ENCODE results near the gene PLA2G15.
"Not testable (repeated sequence)": the region's sequence is repeated elsewhere in the genome, so short reads cannot be mapped to it uniquely, and the experiment has no call there.

PLA2G15 gene

DNA sequence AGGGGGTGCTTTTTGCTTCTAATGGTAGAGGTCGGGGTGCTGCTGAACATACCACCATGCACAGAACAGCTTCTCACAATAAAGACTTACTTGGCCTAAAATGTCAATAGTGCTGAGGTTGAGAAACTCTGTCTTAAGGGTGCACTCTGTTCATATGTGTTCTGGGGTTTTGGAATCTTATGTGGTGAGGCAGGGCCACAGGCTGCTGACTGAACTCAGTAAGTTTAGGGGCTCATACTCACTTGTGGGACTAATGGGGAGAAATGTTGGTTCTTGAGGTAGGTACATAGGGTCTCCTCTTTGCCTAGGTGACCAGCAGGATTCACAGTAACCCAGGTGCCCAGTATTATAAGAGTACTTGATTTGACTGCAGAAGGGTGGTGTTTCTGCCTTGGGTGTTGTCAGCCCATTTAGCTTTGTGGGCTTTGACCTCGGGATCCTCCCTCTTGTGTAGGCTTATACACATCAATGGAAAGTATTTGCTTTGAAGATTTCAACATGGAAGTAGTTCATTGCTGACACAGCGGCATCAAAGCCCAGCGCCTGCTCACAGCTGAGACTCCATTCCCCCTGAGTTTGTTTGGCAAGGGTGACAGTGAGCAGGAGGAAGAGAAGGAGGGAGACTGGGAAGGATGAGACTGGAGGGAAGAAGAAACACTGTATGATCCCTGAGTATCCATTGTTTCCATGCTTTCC, 36.3 kb downstream of the PLA2G15 start:
- no peak for DNase-seq (ENCODE audit: low read depth)

DNA sequence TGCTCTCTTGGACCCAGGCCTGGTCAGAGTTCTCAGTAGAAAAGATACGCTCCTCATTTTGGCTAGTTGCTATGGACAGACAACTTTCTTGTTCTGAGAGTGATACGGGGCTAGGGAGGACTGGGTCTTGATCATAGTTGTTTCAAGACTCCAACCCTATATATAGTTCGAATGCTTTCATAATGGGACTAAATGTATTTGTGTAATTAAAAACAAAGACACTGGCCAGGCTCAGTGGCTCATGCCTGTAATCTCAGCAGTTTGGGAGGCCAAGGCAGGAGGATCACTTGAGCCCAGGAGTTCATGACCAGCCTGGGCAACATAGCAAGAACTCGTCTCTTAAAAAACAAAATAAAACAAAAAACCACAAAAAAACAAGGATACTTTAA, 36.9 kb downstream of the PLA2G15 start:
- no peak for DNase-seq (ENCODE audit: low read depth)

DNA sequence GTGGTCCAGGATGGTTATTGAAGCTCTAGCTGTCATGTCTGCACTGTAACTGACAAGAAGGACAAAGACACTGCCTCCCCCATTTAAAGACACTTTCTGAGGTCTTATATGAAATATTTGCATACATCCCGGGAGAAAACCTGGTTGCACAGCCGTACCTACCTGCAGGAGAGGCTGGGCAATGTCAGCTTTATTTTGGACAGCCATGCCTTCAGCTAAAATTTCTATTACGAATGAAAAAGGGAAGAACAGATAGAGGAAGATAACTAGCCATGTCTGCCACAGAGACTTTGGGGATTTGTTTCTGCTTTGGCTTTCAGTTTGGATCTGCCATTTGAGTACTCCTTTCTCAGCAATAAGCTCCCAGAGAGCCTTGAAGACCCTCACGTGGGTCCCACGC, 38.2 kb downstream of the PLA2G15 start:
- no peak for DNase-seq (ENCODE audit: low read depth)

DNA sequence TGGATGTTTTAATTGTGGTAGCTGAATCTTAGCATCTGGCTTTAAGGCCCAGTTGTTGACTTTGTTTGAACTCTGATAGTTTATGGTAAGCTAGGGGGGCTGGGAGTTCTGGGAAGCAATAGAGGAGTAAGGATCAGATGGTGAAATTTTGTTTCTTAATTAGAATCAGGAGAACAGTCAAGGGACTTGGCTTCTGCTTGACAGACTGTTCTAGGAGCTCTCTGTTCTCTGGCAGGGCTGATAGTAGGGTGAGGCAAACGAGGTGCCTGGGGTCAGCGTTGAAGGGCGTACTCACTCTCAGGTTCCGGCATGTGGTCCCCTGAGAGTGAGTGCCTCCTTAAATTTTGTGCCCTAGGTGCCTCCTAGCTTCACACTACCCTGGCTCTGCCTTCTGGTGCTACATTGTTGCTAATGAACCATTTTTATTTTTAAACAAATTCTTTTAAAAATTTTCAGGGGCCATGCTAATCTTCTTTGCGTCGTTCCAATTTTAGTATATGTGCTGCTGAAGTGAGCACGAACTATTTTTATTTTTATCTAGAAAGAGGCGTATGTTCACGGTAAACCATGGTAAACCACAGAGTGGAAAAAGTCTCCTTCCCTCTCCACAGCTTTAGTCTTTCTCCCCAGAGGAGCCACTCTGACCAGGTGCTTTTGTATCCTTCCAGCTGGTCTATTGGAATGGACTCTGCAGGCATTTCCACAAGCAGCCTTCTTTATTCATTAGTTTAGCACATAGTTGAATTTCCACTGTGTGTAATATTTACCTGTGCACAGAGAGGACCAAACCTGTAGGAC, 38.8 kb downstream of the PLA2G15 start:
- no peak for DNase-seq (ENCODE audit: low read depth)

DNA sequence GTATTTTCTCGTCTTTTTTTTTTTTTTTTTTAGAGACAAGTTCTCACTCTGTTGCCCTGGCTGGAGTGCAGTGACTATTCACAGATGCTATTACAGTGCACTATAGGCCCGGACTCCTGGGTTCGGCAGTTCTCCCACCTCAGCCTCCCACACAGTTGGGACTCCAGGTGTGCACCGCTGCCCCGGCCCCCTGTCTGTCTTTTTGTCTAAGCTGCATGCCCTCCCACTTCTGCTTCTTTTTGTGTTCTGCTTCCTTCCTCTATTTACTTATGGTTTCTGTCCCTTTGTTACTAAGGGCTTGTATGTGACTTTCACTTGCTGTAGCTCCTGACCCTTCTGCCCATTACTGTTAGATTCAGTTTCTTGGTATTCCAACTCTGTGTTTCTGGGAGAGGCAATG, 39.7 kb downstream of the PLA2G15 start:
- no peak for DNase-seq (ENCODE audit: low read depth)

DNA sequence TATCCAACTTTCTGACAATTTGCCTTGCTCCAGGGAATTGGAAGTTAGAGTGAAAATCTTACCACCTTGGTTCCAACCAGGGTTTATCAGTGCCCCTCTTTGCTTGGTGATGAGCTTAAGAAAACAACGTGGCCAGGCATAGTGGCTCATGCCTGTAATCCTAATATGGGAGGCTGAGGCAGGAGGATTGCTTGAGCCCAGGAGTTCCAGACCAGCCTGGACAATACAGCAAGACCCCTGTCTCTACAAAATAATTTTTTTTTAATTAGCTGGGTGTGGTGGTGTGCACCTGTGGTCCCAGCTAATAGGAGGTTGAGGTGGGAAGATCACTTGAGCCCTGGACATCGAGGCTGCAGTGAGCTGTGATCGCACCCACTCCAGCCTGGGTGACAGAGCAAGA, 40.5 kb downstream of the PLA2G15 start:
- no peak for DNase-seq (ENCODE audit: low read depth)

DNA sequence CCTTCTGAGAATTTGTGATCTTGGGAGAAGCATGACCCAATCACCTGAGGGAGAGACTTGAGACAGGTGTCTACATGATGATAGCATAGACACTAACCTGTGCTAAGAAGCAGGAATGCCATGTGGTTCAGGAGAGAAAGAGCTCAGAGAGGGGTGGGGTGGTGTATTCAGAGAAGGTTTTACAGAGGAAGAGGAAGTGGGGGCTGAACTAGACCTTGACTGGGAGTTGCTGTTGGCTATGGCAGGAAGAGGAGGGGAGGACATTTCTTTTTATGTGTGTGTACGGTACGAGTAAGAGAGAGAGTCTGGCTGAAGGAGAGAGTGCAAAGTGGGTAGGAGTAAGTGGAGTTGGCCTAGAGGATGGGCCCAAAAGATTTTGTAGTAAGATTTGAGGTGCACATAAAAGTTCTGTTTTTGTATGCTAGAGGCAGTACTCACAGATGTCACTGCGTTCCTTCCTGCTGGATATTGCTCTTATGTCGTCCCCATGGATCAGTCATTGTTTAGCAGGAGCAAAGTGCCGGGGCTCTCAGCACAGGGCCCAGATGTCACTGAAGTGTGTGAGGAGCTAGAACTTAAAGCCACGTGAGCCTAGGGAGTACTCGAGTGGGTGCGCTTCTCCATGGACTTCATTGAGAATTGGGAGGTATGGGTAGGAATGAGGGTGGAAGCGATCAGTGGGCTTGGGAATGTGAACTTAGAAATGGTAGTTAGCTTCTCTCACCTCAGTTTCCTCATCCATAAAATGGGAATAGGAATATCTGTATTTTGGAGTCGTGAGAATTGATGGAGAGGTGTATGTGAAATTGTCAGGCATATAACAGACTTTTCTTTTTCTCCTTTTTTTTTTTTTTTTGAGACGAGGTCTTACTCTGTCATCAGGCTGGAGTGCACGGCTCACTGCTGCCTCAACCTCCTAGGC, 41.2 kb downstream of the PLA2G15 start:
- no peak for DNase-seq (ENCODE audit: low read depth)

DNA sequence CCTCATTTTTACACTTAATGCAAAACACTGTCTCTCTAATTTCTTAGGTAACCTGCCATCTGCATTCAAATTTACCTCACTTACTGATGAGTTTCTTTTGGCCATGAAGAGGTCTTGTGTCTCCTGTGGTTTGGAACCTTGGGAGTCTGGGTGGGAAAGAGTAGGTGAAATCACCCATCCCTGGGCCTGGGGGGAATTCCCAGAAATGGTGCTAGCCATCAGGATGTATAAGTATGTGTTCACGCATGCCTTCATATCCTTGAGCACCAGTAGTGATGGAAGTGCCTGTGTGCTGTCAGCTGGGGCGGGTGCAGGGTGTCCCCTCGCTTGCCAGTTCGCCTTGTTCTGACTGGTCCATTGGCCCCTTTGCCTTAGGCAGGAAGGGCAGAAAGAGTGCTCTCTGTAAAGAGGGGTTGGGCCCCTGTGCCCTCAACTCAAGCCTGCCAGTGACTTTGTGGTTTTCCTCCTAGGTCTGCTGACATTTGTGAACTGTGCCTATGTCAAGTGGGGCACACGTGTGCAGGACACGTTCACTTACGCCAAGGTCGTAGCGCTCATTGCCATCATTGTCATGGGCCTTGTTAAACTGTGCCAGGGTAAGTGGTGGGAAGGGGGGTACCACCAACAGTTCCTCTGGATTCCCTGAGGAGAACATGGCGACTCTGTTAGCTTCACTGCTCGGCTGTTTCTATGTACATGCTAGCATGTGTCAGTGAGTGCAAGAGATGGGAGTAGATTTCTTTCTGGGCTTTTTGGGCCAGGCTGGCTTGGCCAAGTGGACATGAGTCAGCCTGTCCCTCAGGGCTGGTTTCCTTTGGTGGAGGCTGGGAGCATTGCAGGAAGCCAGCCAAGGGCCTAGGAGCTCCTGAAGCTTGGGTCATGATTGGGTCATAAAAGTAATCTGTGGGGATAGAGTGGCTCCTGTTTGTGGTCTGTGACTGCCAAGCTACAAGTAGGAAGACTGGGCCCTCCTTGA, 42.4 kb downstream of the PLA2G15 start:
- no peak for DNase-seq (ENCODE audit: low read depth)

DNA sequence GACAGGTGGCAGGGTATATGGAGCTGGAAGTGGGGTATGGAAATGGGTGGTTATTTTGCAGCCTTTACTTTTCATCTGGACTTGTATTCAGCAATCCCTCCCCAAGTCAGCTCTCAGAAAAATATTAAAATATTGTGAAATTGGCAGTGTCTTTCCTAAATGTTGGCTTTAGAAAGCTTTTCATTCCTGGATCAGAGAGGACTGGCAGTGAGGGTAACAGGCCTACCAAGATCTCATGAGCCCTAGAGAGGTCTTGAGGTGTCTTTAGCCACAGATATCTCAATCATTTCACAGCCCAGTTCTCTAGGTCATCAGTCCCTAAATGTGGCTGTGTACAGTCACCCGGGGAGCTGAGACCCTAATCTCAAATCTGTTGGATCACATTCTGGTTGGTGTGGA, 43.1 kb downstream of the PLA2G15 start:
- DNase-seq (ENCODE audit: low read depth), result no peak

DNA sequence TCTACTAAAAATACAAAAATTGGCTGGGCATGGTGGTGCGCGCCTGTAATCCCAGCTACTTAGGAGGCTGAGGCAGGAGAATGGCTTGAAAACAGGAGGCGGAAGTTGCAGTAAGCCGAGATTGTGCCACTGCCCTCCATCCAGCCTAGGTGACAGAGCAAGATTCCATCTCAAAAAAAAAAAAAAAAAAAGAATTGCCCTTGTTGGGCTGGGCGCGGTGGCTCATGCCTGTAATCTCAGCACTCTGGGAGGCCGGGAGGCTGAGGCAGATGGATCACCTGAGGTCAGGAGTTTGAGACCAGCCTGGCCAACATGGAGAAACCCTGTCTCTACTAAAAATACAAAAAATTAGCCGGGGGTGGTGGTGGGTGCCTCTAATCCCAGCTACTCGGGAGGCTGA, 43.6 kb downstream of the PLA2G15 start:
- not testable (repeated sequence) for DNase-seq (ENCODE audit: low read depth)

DNA sequence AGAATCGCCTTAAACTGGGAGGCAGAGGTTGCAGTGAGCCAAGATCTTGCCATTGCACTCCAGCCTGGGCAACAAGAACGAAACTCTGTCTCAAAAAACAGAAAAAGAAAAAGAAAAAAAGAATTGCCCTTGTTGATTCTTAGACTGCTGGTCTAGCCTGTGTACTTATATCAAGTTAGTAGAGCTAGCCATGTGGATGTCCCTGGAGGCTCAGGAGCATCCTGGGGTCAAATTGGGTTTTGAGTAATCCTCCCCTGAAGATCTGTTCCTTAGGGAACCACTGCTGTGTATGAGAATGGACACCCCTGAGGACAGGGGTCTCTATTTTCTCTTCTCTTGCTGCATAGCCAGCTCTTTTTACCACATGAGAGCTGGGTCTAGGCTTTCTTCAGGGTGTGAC, 44.0 kb downstream of the PLA2G15 start:
- no peak for DNase-seq (ENCODE audit: low read depth)

DNA sequence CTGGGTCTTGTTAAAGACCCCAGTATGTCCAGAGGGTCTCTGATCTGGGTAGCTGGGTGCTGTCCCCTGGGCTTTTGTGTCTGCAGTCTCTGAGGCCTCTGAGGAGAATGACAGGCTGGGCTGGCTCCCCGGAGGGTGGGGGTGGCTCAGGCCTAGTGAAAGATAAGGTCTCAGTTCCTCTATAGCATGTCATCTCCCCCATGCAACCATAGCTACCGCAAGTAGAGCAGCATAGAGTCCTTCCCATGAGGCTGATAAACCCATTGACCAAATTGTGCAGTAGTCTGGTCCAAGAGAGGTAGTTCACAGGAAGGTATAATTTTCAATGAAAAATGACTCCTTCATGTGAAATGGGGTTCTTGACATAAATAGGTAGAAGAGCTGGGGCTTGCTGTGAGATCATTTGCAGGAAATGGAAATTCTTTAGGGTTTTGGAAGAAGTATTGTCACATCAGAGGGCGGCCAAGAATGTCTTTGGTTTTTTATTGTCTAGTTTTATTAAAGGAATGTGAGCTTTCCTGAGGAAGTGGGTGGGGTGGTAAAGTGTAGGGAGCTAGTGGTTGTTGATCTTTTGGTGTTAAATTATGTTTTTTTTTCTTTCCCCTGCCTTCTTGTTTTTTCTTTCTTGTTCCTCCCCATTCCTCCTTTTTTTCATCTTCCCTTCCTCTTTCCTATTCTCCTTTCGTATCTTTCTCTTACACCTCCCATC, 44.6 kb downstream of the PLA2G15 start:
- no peak for DNase-seq (ENCODE audit: low read depth)

DNA sequence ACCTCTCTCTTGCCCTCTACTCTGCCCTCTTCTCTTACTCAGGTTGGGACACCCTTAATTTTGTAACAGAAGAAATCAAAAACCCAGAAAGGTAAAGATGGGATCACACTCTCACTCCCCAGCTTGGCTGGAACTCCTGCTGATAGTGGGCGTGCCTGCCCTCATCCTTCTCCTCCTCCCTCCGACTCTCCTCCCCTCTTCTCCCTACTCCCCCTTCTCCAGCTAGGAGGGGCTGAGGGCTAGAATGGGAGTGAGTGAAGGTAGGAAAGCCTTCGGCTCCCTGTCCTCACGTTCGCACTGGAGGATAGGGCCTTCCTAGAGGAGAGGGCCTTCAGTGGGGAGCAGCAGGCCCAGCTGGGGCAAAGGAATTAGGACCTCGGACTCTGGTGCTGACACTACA, 45.3 kb downstream of the PLA2G15 start:
- no peak for DNase-seq (ENCODE audit: low read depth)

DNA sequence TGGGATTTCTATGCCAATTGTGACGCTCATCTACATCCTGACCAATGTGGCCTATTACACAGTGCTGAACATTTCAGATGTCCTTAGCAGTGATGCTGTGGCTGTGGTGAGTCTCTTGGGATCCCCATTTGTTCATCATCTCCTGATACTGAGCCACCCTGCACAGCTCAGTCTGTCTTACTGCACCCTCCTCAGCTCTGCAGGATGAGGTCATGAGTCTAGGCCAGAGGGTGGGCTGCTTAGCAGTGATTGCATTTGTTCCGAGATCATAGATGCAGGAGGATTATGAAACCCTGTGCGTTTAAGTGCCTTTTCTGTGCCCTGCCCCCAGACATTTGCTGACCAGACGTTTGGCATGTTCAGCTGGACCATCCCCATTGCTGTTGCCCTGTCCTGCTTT, 46.1 kb downstream of the PLA2G15 start:
- DNase-seq (ENCODE audit: low read depth), result no peak

DNA sequence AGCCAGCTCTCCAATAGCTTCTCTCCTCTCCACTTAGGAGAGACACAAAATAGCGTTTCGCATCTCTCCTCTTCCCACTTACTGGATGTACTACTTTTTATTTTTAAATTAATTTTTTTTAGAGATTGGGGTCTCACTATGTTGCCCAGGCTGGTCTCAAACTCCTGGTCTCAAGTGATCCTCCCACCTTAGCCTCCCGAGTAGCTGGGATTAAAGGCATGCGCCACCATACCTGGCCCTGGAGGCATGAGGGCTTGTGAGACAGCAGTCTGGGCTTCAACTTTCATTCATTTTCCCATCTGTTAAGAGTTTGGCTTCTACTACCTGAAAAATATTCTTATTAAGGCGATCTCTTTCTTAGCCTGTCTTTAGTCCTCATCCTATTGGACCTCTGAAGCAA, 47.3 kb downstream of the PLA2G15 start:
- DNase-seq (ENCODE audit: low read depth), result no peak

DNA sequence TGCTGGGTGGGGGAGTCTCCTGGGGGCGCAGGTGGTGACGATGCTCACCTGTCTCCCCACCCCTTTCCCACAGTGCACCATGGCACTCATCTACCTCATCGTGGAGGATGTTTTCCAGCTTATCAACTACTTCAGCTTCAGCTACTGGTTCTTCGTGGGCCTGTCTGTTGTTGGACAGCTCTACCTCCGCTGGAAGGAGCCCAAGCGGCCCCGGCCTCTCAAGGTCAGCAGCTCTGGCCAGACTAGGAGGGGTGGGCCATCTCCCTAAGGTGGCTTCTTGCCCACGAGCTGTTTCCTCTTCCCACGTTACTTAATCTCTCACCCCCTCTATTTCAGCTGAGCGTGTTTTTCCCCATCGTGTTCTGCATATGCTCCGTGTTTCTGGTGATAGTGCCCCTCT, 51.1 kb downstream of the PLA2G15 start:
- no peak for DNase-seq (ENCODE audit: low read depth)

DNA sequence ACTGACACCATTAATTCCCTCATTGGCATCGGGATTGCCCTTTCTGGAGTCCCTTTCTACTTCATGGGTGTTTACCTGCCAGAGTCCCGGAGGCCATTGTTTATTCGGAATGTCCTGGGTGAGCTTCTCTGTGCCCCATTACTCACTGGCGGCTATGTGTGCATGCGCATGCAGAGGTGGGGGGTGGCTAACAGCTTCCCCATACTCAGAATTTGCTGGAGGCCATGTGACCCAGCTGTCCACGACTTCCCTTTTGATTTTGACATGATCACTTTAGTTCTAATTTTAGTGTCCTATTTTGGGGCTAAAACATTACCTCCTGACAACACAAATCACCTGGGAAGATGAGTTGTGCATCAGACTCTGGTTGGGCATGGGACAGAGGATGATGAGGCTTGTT, 51.5 kb downstream of the PLA2G15 start:
- no peak for DNase-seq (ENCODE audit: low read depth)

DNA sequence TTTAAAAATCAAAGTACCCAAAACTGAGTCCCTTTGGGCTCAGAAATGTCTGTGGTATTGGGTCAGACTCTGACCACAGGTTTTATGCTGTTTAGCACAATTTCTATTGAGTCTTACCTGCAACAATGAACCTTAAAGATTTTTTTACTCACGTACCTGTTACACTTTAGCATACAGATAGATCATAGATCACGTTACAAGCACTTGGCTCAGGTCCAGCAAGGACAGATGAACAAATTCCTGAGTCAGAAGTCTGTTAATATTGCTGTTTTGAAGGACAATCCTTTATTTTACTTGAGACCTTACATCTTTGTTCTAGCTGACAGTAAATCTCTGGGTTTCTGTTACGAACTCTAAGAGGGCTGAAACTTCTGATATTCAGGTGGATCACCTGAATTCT, 52.7 kb downstream of the PLA2G15 start:
- no peak for DNase-seq (ENCODE audit: low read depth)

DNA sequence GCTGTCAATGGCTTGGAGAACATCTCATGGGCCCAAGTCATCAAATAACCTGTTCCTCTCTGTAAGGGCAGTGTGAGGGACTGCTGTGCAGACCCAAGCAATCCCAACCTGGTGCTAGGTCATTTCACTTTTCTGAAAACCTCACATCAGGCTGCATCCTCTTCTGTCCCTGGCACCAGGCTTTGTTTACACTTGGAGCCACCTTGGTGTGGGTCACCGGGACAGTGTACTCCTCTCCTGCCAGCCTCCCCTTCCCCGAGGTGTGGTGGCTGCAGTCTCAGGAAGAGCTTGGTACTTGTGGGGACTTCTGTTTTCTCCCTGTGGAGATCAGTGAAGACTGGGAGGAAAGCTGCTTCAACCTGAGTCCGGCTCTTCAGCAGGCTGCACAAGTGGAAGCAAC, 53.1 kb downstream of the PLA2G15 start:
- no peak for DNase-seq (ENCODE audit: low read depth)

DNA sequence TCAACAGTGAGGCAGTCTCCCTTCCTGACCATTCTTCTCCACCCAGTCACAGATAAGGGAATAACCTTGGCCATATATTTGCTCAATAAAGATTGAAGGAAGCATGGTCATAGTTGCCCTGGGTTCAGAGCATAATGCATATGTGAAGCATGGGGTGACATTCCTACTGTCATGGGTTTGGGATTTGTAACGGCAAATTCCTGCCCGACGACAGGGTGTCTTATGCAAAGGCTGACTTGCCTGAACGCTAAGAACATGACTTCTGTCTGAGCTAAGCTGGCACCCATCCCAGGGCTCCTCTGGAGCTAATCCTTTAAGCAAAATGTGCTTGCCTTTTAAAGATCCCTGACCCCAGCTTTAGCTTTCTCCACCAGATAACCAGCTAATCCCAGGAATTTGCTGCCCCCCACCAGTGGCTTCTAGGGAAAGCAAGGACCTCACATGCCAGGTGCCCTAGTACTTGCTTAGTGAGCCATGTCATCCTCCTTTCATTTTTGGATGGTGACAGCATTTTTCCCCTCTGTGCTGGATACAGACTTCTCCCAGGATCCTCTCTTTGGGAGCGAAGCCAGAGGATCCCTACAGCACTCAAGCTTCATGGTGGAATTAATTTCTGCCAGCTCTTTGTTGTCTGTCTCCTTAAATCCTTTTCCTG, 53.9 kb downstream of the PLA2G15 start:
- no peak for DNase-seq (ENCODE audit: low read depth)

Measured in stimulated activated CD8-positive, alpha-beta memory T cell treated with anti-CD3 and anti-CD28 coated beads, Interleukin-15, amount 100 ng/mL, for 24 hours (primary cell).